Neuronal stem cell (in vitro differentiated cells): ENCODE data around the gene UBL3.

ENCODE experiments used
- DNase-seq: peaks from one replicate; pipeline ENCODE4 v3.0.0-alpha.2; 2013; ENCODE audit warnings: low spot score
- H2AFZ ChIP-seq: one replicate; pipeline ENCODE4 v1.6.1; 2013; ENCODE audit warnings: mild to moderate bottlenecking, low read length, inconsistent platforms
- H2AK5ac ChIP-seq: 2 replicates; pipeline ENCODE4 v1.6.1; 2013; ENCODE audit warnings: low read depth, mild to moderate bottlenecking, inconsistent platforms, low read length, moderate library complexity, mixed read lengths
- H2BK120ac ChIP-seq: 2 replicates; pipeline ENCODE4 v1.6.1; 2013; ENCODE audit warnings: low read depth, mild to moderate bottlenecking, inconsistent platforms, low read length, moderate library complexity, mixed read lengths
- H2BK12ac ChIP-seq: one replicate; pipeline ENCODE4 v1.6.1; 2013; ENCODE audit warnings: low read length, inconsistent platforms
- H2BK15ac ChIP-seq: 2 replicates; pipeline ENCODE4 v1.6.1; 2013; ENCODE audit warnings: mild to moderate bottlenecking, low read length, inconsistent platforms, mixed read lengths
- H2BK5ac ChIP-seq: one replicate; pipeline ENCODE4 v1.6.1; 2013; ENCODE audit warnings: inconsistent platforms, mild to moderate bottlenecking, low read length, moderate library complexity
- H3K14ac ChIP-seq: one replicate; pipeline ENCODE4 v1.6.1; 2013; ENCODE audit warnings: low read length, inconsistent platforms
- H3K18ac ChIP-seq: 2 replicates; pipeline ENCODE4 v1.6.1; 2013; ENCODE audit warnings: low read length, inconsistent platforms
- H3K23ac ChIP-seq: 2 replicates; pipeline ENCODE4 v1.6.1; 2013; ENCODE audit warnings: low read depth, mild to moderate bottlenecking, mixed read lengths, low read length, inconsistent platforms; ENCODE audit not compliant: poor library complexity
- H3K27ac ChIP-seq: replicated peaks from 3 replicates; pipeline ENCODE4 v1.5.1; 2013; ENCODE audit warnings: low read length, inconsistent platforms
- H3K27me3 ChIP-seq, 3 experiments: 2 replicates each; pipeline ENCODE4 v1.6.1; 2013; ENCODE audit warnings: low read length in 3 of 3, mild to moderate bottlenecking in 2 of 3, inconsistent platforms in 1 of 3, low read depth in 1 of 3, mixed read lengths in 1 of 3, moderate library complexity in 1 of 3; ENCODE audit not compliant: control insufficient read depth in 3 of 3, insufficient read depth in 3 of 3
- H3K36me3 ChIP-seq, 2 donors: replicated peaks in 1 of 2; 2 replicates each; pipeline ENCODE4 v1.6.1; 2013; ENCODE audit warnings: low read length in 2 of 2; ENCODE audit not compliant: control insufficient read depth in 2 of 2, insufficient read depth in 2 of 2
- H3K4ac ChIP-seq: 2 replicates; pipeline ENCODE4 v1.6.1; 2013; ENCODE audit warnings: inconsistent platforms, mild to moderate bottlenecking, low read length, moderate library complexity
- H3K4me1 ChIP-seq, 2 donors: 1 replicate in 1 of 2; 2 replicates in 1 of 2; pipeline ENCODE4 v1.6.1; 2013; ENCODE audit warnings: low read length in 2 of 2, low read depth in 1 of 2; ENCODE audit not compliant: control insufficient read depth in 2 of 2, insufficient read depth in 1 of 2
- H3K4me2 ChIP-seq: one replicate; pipeline ENCODE4 v1.6.1; 2013; ENCODE audit warnings: mild to moderate bottlenecking, low read length, inconsistent platforms; ENCODE audit not compliant: insufficient read depth, poor library complexity, severe bottlenecking
- H3K4me3 ChIP-seq, 2 donors: 2 replicates each; pipeline ENCODE4 v1.5.1; 2013; ENCODE audit warnings: low read length in 2 of 2, mild to moderate bottlenecking in 2 of 2, inconsistent platforms in 1 of 2, moderate library complexity in 1 of 2
- H3K79me1 ChIP-seq: one replicate; pipeline ENCODE4 v1.6.1; 2013; ENCODE audit warnings: low read depth, mild to moderate bottlenecking, inconsistent platforms, low read length, moderate library complexity
- H3K9ac ChIP-seq: one replicate; pipeline ENCODE4 v1.6.1; 2013; ENCODE audit warnings: mild to moderate bottlenecking, low read depth, low read length, inconsistent platforms; ENCODE audit not compliant: poor library complexity
- H3K9me3 ChIP-seq, 2 donors: replicated peaks in 1 of 2; 2 replicates each; pipeline versions ENCODE3 to v1.6.1; 2013; ENCODE audit warnings: low read length in 2 of 2, mild to moderate bottlenecking in 2 of 2, inconsistent platforms in 1 of 2, low read depth in 1 of 2, mixed read lengths in 1 of 2, moderate library complexity in 1 of 2; ENCODE audit not compliant: control insufficient read depth in 2 of 2, insufficient read depth in 1 of 2
- H4K8ac ChIP-seq: one replicate; pipeline ENCODE4 v1.6.1; 2013; ENCODE audit warnings: low read depth, mild to moderate bottlenecking, inconsistent platforms, low read length, moderate library complexity
- H4K91ac ChIP-seq: one replicate; pipeline ENCODE4 v1.6.1; 2013; ENCODE audit warnings: low read length, low read depth, mild to moderate bottlenecking, inconsistent platforms; ENCODE audit not compliant: poor library complexity
- WGBS, 2 donors: extraction: QIAGEN DNeasy Blood & Tissue Kit; methylation state at CpG; one replicate each; pipeline ENCODE4 v1.1.7; 2013; ENCODE audit warnings: missing lambda C conversion rate in 2 of 2, mixed read lengths in 1 of 2; ENCODE audit not compliant: insufficient read length in 2 of 2, insufficient replicate concordance in 1 of 2; ENCODE audit errors: extremely low coverage in 2 of 2; 5-methylcytosine and 5-hydroxymethylcytosine counted together

UBL3 gene

GRCh38 chr13:29763436-29764180 lies 86.8 kb downstream of the UBL3 start:
- H2BK120ac ChIP-seq, result no peak overlapping the region
- no peak overlapping the region for H4K8ac ChIP-seq
- H3K4me1 ChIP-seq, result no peaks in the 10 kb centered on the region
- no peak overlapping the region for H2AFZ ChIP-seq
- H3K4me2 ChIP-seq, result no peak overlapping the region
- H3K23ac ChIP-seq, result no peak overlapping the region
- H3K14ac ChIP-seq, result no peak overlapping the region
- H3K27me3 ChIP-seq, result no peaks in the 10 kb centered on the region
- H2BK12ac ChIP-seq, result no peak overlapping the region
- H3K79me1 ChIP-seq, result no peaks in the 10 kb centered on the region
- WGBS, 2 donors, result no CpG with 5 or more reads among the region's 2 CpGs
- H3K27ac ChIP-seq, result no peak overlapping the region
- H3K36me3 ChIP-seq, result peaks cover 0 to 16% of the 10 kb centered on the region in 2 donors
- H3K4me3 ChIP-seq, result no peak overlapping the region
- H4K91ac ChIP-seq, result no peak overlapping the region
- H3K9me3 ChIP-seq, result no peaks in the 10 kb centered on the region
- H3K18ac ChIP-seq, result no peak overlapping the region
- no peak overlapping the region for H2AK5ac ChIP-seq
- H2BK15ac ChIP-seq, result no peak overlapping the region
- no peak overlapping the region for H3K9ac ChIP-seq
- no peak overlapping the region for H3K4ac ChIP-seq
- H2BK5ac ChIP-seq, result no peak overlapping the region
- no peak for DNase-seq

GRCh38 chr13:29761815-29762214 lies 88.6 kb downstream of the UBL3 start:
- no peak overlapping the region for H4K91ac ChIP-seq
- no peak overlapping the region for H2BK12ac ChIP-seq
- no peak overlapping the region for H3K4me3 ChIP-seq
- no peak overlapping the region for H3K9ac ChIP-seq
- H2BK5ac ChIP-seq, result no peak overlapping the region
- H3K79me1 ChIP-seq, result no peaks in the 10 kb centered on the region
- H3K23ac ChIP-seq, result no peak overlapping the region
- H3K36me3 ChIP-seq, result peaks cover 0 to 8% of the 10 kb centered on the region in 2 donors
- DNase-seq, result no peak
- H3K14ac ChIP-seq, result no peak overlapping the region
- no peak overlapping the region for H3K4ac ChIP-seq
- H2BK120ac ChIP-seq, result no peak overlapping the region
- no peak overlapping the region for H2AK5ac ChIP-seq
- no peak overlapping the region for H3K18ac ChIP-seq
- H3K27me3 ChIP-seq, result no peaks in the 10 kb centered on the region
- no peak overlapping the region for H2AFZ ChIP-seq
- H3K9me3 ChIP-seq, result no peaks in the 10 kb centered on the region
- H3K4me2 ChIP-seq, result no peak overlapping the region
- no peak overlapping the region for H4K8ac ChIP-seq
- H3K27ac ChIP-seq, result no peak overlapping the region
- H2BK15ac ChIP-seq, result no peak overlapping the region
- no CpG with 5 or more reads among the region's 4 CpGs for WGBS, 2 donors
- no peaks in the 10 kb centered on the region for H3K4me1 ChIP-seq

DNA sequence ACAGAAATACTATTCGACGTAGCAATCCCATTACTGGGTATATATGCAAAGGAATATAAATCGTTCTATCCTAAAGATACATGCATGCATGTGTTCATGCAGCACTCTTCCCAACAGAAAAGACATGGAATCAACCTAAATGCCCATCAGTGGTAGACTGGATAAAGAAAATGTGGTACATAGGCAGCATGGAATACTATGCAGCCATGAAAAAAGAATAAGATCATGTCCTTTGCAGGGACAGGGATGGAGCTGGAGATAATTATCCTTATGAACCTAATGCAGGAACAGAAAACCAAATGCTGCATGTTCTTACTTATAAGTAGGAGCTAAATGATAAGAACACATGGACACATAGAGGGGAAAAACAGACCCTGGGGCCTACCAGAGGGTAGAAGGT lies 89.3 kb downstream of the UBL3 start:
- no peak overlapping the region for H3K4me3 ChIP-seq
- H3K27ac ChIP-seq, result no peak overlapping the region
- no peak overlapping the region for H4K8ac ChIP-seq

DNA sequence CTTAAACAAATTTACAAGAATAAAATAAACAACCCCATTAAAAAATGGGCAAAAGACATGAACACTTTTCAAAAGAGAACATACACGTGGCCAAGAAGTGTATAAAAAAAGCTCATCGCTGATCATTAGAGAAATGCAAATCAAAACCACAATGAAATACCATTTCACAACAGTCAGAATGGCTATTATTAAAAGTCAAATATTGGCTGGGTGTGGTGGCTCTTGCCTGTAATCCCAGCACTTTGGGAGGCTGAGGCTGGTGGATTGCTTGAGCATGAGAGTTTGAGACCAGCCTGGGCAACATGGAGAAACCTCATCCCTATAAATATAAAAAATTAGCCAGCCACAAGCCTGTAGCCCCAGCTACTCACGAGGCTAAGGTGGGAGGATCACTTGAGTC lies 89.9 kb downstream of the UBL3 start:
- Histone ChIP-seq H4K8ac (no peak overlapping the region), H3K79me1 (no peaks in the 10 kb centered on the region), H2BK15ac (no peak overlapping the region), H2AFZ (no peak overlapping the region), H3K4ac (no peak overlapping the region), H2AK5ac (no peak overlapping the region), H3K27ac (no peak overlapping the region), H2BK120ac (no peak overlapping the region), H4K91ac (no peak overlapping the region), H3K18ac (no peak overlapping the region), H2BK12ac (no peak overlapping the region), H3K36me3 (peaks cover 0 to 2% of the 10 kb centered on the region in 2 donors), H3K14ac (no peak overlapping the region), H3K4me2 (no peak overlapping the region), H3K23ac (no peak overlapping the region), H3K27me3 (no peaks in the 10 kb centered on the region), H3K9me3 (no peaks in the 10 kb centered on the region), H3K9ac (no peak overlapping the region), H3K4me1 (no peaks in the 10 kb centered on the region), H3K4me3 (no peak overlapping the region), H2BK5ac (no peak overlapping the region)
- WGBS, 2 donors, result no CpG with 5 or more reads among the region's 3 CpGs
- no peak for DNase-seq

More for the DNA sequence above, 89.3 kb downstream of the UBL3 start:
- Histone ChIP-seq H3K79me1 (no peaks in the 10 kb centered on the region), H3K4me2 (no peak overlapping the region), H3K18ac (no peak overlapping the region), H3K4ac (no peak overlapping the region), H2AFZ (no peak overlapping the region), H3K9me3 (no peaks in the 10 kb centered on the region), H3K36me3 (peaks cover 0 to 2% of the 10 kb centered on the region in 2 donors), H2BK120ac (no peak overlapping the region), H2AK5ac (no peak overlapping the region), H3K4me1 (no peaks in the 10 kb centered on the region), H2BK5ac (no peak overlapping the region), H3K23ac (no peak overlapping the region), H3K27me3 (no peaks in the 10 kb centered on the region), H3K9ac (no peak overlapping the region), H3K14ac (no peak overlapping the region), H2BK15ac (no peak overlapping the region), H2BK12ac (no peak overlapping the region), H4K91ac (no peak overlapping the region)
- DNase-seq, result no peak
- WGBS, 2 donors, result no CpG with 5 or more reads among the region's 3 CpGs
